Measurements from ENCODE around the gene OGFOD2.

The OGFOD2 gene

DNA sequence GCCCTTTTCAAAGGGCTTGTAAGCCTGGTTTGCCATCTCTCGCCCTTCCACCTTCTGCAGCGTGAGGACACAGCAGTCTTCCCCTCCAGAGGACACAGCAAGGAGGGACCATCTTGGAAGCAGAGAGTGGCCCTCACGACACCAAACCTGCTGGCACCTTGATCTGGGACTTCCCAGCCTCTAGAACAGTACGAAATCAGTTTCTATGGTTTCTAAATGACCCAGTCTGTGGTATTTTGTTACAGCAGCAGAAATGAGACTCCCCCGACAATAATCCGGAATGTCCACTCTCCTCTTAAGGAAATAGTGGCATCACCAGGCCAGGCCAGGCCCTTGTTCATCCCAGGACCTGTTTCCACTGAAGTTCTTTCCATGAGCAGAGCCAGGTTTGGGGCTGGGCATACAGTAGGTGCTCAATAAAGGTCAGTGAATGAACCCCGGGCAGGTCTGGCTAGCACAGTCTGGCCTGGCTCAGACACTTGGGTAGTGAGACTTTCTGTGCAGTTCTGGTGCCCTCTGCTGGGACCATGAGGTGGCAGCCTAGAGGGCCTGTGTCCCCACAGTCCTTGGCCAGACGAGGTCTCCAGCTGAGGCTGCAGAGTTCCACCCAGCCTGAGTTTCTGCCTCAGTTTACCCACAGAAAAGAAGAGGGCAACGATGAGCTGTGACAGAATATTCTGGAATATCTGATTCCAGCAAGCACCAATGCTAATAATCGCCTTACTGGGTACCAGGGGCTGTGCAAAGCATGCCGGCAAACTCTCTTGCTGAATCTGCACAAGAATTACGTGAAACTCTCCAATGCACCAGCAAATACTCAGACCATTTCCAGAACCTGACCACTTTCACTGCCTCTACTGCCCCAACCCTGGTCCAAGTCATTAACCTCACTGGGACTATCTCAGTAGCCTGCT, 22.8 kb upstream of the OGFOD2 start:
- DNase-seq (ENCODE audit: low read depth in 2 of 2) = peak; percentile 20 to 38

DNA sequence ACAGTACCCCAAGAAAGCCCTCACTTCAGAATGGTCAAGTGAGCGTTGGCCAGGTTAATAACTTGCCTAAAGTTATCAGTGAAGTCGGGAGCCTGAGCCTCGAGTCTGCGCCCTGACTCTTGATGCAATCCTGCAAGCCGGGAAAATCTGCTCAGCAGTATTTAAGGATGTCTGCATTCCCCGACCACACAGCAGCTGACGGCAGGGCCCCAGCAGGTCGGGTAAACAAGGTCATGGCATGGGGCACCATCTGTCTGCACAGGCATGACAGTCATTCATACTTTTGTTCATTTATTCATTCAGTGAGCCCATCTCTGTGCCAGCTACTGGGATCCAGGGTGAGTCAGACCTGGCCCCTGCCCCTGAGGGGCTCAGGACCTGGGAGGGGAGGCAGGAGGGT, 19.9 kb upstream of the OGFOD2 start:
- no peak for DNase-seq (ENCODE audit: low read depth in 2 of 2)

DNA sequence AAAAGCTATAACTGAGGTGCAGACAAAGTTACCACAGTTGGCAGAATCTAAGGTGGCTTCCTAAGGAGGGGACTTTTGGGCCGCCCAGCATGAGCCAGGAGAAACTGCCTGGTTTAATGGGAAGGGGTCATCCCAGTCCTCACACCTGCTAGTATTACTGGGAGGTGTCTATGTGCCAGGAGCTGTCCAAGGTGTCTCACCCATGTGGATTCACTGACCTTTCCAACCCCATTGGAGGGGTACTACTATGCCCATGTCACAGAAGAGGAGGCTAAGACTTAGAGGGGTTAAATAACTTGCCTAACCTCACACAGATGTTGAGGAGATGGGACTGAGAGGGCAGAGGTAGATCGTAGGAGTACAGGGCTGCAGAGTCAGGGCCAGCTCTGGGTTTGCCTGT, 19.0 kb upstream of the OGFOD2 start:
- DNase-seq (ENCODE audit: low read depth in 2 of 2) = no peak

DNA sequence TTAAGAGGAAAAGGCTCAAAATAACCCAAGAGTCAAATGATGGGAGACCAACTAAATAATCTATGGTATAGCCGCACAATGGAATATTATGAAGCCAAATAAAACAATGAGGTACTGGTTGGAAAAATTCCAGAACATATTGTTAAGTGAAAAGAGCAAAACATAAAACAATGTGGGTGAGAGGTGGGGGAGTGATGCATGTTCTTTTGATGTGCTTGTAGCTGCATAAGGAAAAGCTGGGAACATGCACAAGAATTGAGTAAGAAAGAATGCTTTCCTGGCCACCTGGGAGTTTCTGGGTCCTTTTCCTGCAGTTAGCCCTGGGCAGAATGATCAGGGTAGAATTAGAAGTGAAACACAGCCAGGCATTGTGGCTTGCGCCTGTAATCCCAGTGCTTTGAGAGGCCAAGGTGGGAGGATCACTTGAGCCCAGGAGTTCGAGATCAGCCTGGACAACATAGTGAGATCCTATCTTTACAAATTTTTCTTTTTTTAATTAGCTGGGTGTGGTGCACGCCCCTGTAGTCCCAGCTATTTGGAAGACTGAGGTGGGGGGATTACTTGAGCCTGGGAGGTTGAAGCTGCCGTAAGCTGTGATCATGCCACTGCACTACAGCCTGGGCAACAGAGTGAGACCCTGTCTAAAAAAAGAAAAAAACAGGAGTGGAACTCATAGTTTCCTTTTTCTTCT, 16.7 kb upstream of the OGFOD2 start:
- no peak for DNase-seq (ENCODE audit: low read depth in 2 of 2)

DNA sequence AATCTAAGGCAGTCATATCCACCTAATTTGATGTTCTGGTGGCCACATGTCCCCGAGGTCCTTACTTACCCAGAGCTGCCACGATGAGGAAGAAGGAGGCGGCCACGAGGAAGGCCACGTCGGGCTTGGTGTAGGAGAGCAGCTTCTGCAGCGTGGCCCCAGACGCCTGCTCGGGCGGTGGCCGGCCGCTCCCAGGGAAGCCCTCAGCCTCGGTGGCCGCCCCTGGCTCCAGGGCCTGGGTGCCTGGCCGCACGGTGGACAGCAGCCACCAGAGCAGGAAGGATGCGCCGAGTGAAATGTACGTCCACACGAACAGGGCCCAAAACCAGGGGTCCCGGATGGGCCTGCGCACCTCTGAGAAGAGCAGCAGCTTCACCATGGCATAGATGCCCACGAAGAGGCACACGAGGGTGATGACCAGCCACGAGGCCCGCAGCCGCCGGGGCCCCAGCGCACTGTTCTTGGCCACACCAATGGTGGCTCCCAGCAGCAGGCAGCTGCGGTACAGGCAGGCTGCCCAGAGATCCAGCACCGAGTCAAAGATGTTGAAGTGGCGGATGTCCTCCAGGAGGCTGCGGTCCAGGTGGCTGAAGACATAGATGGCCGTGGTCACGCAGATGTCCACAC, 15.4 kb upstream of the OGFOD2 start:
- no peak for DNase-seq (ENCODE audit: low read depth in 2 of 2)

DNA sequence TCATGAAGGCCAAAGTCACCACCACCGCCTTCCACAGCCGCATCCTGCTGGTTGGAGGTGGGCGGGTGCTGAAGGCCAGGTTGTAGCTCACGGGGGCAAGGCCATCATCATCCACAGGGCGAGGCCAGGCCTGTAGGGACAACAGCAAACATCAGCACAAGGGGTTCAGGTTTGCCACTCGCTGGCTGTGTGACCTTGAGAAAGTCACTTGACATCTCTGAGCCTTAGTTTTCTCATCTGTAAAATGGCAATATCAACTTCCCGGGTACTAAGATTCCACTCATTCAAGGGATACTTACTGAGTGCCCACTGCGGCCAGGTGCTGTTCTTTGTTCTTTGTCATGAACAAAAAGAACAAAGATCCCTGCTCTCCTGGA, 14.9 kb upstream of the OGFOD2 start:
- no peak for DNase-seq (ENCODE audit: low read depth in 2 of 2)

DNA sequence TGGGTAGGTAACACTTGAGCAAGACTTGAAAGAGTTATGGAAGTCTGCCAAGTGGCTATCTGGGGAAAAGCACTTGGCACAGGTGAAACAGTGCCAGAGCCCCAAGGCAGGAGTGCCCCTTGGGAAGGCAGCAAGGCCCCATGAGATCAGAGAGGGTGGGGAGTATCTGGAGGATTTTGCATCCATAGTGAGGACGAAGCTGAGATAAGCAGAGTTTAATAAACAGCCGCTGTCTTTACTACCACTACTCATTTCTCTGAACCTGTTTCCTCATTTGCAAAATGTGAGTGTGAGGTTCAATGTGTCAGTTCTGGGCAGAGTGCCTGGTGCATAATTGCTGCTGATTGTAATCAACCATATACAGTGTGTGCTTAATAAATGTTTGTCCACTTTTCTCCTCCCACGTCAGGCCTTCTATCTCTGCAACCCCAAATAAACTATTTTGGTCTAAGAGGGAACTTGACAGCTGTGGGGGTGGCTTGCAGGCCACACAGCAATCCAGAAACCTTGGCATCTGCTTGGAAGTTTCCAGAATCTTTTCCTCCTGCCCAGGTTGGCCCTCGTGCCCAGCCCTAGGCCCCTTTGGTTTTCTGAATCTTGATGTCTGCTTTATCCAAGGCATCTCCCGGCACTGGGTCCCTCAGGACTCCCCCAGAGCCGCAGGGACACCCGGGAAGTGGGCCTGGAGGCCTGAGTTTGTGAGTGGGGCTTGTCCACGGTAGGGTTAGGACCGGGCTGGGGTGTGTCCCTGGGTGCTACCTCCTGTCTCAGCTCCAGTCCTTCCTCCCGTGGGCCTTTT, 13.3 kb upstream of the OGFOD2 start:
- DNase-seq (ENCODE audit: low read depth in 2 of 2) = no peak

DNA sequence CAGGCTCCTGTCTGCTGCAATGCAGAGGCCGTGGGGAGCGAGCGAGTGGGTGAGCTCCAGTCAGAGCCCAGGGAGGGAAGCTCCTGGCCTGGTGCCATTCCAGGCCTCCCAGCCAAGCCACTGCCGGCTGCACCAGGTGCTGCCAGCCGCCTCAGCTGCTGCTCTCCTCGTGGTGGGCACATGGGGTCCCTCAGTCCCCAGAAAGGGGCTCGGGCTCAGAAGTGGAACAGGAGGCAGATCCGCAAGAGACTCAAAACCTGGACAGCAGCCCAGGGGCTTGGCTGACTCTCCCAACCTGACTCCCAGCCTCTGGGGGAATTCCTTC, 11.1 kb upstream of the OGFOD2 start:
- DNase-seq (ENCODE audit: low read depth in 2 of 2) = no peak

DNA sequence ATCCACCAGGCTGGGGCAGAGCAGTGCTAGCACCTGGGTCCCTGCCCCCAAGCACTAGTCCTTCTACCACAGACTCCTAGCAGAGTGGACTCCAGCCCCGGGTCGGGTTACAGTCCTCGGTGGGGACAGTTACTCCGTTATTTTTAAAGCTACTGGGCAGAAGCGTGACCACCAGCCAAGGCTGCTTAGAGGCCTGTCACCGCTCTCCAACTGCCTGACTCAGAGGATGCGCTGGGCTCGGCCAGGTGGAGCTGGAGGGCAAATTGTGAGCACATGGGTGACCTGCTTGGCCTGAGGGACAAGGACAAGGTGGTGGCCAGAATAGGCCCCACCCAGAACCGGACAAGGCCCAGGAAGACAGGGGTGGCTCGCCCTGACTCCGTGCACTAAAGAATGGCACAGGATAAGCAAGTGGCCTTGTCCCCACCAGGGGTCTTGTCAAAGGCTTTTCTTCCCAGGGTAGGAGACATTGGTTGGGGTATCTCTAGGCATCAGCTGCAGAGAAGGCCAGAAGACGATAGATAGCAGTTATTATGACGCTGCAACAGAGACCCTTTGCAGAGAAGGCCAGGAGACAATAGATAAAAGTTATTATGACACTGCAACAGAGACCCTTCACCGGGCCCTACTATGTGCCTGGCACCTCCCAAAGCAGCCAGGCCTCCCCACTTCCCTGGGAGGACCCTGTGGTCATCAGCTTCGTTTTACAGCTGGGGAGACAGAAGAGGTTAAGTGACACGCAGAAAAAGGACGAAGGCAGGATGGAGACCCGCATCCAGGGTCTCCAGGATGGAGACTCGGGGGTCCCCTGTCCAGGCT, 10.4 kb upstream of the OGFOD2 start:
- no peak for DNase-seq (ENCODE audit: low read depth in 2 of 2)

DNA sequence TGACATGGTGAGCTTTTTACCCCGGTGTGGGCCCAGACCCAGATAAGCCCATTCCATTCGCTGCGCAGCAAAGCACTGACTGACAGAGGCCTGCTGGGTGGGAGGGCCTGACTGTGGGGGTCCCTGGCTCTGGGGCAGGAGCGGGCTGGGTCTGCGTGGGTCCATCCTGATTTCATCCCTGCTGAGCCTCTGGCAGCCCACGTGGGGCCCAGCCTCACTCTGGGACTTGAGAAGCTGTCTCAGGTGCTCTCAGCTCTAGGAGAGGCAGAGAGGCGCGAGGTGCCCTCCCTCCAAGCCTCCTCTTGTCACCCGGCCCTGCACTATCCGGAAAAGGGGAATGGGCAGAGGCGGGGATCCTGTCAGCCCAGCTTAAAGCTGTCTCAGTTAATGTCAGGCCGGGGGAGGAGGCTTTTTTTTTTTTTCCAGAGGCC, 9.7 kb upstream of the OGFOD2 start:
- DNase-seq (ENCODE audit: low read depth in 2 of 2) = no peak

DNA sequence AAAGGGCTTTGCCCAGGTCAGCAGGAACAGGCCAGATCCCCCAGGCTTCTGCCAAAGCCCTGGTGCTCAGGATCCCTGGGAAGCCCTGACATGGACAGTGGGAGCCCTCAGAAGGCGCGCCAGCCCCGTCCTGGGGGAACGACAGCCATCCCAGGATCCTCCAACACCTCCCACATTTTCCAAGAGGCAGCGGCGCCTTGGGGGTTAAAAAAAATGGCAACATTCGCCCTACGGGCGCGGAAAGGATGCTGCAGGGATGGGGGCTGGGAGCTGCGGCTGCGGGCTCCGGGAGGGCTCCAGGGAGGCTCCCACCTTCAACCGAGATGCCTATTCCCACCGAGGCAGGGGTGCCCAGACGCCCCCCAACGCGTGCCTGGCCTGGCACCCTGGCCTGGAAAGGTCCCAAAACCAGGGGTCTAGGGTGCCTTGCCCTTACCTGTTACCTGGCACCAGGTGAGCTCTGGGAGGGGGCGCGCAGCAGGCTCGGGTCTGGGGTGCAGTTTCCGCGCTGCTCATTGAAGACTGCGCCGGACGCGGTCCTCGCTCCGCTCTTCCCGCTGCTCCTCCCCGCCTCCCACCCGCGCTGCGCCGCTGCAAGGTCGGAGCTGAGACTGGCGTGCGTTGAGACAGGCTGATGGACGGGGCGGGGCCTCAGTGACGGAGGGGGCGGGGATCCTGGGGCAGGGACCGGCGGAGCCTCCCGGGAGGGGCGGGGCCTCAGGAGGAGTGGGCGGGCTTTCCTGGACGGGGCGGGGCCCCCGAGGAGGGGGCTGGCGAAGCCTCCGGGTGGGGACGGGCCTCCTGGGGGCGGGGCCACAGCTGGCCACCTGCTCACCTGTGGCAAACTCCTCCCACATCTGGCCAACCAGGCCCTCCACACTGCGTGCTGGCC, 8.9 kb upstream of the OGFOD2 start, which contains the start of gene ABCB9:
ABCB9 (minus strand) TSS at position 613 of the 892 bp plus-strand sequence. CDS start 6,228 bp downstream, outside the sequence.
- DNase-seq (ENCODE audit: low read depth in 2 of 2) = peak; percentile 72 to 74

DNA sequence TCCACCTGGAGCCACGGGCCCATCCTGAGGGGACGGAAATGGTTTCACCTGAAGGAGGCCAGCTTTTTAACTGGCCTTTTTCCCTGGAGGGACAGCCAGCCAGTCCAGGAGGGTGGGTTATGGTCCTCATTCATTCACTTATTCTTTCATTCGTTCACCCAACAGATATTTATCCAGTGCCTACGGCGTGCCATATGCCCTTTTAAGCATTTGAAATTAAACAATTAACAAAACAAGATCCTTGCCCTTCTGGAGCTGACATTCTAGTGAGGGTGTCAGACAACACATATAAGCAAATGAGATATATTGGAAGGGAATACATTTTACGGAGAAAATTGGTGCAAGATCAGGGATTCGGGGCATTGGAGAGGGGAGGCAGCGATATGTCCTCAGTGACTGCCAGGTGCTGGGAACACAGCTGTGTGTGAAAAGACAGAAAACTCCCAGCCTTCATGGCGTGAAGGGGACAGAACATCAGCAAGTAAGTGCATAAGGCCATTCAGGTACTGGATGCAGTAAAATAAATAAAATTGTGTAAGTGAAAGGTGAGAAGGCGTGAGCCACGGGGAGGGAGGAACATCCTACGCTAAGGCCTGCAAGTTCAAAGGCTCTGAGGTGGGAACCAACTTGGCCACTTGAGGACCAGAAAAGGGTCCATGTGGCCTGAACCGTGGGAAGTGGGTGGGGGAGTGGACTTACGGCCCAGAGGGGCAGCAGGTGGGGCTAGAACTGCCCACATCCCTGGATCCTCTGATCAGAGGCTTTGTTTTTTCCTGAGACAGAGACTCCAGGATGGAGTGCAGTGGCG, 8.1 kb upstream of the OGFOD2 start:
- no peak for DNase-seq (ENCODE audit: low read depth in 2 of 2)

DNA sequence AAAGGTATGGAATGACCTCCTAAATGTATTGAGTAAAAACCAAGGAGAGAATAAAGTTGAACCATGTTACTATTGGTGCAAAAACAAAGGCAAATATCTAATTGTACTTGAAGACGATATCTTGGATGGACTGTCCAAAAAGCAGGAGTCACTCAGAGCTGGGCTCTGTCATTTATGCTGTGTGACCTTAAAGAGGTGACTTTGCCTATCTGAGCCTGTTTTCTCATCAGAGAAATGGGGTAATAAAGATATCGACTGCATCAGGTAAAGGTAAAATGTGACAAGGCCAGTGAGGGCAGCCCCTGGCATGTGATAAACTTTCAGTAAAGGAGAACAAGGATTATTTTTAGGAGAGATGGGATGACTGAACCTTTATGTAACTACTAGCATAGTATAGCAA, 6.9 kb upstream of the OGFOD2 start:
- DNase-seq (ENCODE audit: low read depth in 2 of 2) = no peak

DNA sequence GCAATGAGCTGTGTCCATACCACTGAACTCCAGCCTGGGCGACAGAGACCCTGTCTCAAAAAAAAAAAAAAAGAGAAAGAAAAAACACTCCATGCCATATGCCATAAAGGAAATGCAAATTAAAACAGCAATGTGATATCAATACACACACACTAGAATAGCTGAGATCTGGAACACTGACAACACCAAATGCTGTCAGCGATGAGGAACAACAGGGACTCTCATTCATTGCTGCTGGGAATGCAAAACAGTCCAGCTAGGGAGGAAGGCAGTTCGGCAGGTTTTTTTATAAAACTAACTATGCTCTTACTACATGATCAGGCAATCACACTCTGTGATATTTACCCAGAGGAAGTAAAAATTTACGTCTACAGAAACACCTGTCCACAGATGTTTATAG, 5.4 kb upstream of the OGFOD2 start:
- DNase-seq (ENCODE audit: low read depth in 2 of 2) = no peak

DNA sequence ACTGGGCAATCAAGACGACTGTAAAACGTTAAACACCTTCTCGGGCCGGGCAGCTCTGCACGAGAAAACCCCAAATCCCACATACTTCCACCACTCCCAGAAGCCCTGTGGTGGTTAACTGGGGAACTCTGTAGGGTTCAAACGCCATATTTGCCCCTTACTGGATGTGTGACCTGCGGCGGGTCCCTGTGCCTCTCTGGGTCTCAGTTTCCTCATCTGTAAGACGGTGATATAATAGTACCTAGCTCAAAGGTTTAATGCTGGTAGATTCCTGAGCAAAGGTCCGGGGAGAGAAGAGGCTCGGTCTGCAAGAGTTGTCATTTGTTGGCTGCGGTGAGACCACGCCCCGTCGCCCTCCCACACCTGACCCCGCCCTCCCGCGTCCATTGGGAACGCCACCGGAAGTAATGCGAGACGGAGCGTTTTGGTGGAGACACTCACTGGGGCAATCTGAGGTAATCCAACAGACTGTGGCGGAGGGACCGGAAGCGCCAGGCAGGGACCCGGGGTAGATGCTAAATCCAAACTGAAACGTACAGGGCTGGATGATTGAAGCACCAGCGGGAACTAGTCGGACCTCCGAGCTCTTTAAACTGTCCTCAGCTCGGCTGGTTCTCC, 661 bp upstream of the OGFOD2 start:
- peak; percentile 96 to 97 for DNase-seq (ENCODE audit: low read depth in 2 of 2)

DNA sequence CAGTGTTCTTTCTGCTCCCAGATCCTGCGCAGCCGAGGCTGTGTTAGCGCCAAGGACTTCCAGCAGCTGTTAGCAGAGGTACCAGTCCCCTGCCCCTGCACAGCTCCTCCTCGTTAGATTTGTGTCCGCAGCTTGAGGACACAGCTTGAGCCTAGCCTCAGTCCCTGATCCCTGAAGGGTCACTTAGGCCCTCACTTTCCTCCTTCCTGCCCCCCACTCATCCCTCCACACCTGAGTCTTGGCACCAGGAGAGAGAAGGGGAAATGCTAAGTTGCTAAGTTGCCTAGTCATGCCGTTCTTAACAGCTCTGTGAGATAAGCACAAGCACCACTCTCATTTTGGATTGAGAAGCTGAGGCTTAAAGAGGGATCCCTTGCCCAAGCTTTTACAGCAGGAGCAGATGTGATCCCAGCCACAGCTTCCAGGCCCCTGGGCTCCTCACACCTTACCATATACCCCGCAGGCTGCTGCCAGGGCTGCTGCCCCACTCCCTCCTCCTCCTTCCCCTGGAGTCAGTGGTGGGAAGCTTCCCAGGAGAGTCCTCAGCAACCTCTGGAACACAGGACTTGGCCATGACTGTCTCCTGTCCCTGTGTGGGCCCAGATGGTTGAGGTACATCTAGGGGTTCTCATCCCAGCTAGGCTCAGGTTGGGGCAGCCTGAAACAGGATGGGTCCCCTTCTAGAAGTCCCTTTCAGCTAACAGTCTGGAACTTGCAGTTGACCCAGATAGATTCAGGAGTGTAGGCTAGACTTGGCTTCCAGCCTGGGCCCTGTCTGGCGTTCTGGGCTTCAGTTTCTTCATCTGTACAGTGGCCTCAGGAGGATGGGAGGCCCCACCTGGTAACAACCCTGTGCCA, 975 bp downstream of the OGFOD2 start:
- no peak for DNase-seq (ENCODE audit: low read depth in 2 of 2)

DNA sequence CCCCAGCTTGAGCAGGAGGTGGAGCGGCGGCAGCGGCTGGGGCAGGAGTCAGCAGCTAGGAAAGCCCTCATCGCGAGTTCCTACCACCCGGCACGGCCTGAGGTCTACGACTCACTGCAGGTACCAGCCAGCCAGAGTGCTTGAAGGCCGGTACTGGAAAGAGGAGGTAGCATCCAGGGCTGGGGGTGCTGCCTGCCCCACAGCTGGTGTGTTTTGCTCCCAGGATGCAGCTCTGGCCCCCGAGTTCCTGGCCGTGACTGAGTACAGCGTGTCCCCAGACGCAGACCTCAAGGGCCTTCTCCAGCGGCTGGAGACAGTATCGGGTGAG, 1.6 kb downstream of the OGFOD2 start:
- no peak for DNase-seq (ENCODE audit: low read depth in 2 of 2)

DNA sequence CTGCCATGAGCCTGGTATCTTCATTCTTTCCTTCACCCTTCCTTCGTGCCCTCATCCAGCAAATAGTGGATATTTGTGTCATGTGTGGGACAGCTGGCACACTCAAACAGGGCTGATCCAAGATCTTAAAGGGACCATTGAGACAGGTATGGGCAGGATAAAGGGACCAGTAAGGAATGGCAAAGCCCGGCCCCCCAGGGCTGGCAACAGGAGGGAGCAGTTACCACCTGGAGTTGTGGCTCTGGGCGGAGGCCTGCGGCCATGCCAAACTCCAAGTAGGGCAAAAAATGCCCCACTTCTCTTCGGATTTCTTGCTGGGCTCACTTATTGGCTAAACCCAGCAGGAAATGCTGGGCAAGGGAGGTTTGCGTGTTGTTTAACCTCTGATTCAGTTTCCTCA, 2.1 kb downstream of the OGFOD2 start:
- no peak for DNase-seq (ENCODE audit: low read depth in 2 of 2)
